ENCODE data around the gene KRT8. TPM values are rescaled to one million over a fixed set of nuclear protein-coding genes. Genes with fewer than 3 reads are reported as not detected.
"Not testable (repeated sequence)": the region's sequence is repeated elsewhere in the genome, so short reads cannot be mapped to it uniquely, and the experiment has no call there.

The KRT8 gene
- total RNA-seq, 2 experiments from 2014 or later = 0.26 to 0.41 TPM

DNA sequence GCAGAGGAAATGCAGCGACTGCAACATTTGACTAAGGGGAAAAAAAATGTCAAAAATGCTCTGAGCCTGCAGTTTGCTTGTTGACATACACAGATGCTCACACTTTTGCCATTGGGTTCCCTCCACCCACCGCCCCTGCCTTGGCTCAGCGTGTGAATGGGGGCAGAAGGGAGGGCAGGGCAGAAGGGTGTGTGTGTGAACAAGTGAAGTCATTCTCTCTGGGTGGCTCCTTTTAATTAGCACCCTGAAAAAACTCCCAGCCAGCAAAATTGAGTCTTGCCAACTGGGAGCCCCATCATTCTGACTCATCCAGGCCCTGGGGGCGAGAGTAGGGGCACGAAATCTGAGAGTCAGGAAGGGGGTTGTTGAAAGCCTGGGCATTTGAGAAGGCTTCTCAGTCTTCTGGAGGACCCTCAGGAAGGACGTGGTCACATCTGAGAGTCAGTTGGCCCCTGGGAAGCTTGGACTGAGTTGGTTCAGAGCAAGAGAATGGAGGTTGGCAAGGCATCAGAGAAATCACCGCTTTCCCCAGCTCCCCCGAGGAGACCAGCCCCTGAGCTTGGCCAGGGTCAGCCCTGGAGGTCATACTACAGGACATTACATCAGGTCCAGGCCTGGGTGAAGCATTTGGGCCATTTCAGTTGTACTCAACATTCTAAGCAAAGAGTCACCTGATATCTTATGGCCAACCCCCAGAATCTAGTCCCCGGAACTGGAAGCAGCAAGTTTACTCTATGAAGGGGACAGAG lies 33.4 kb downstream of the KRT8 start:
- Mint-ChIP-seq H3K9me3 (ENCODE audit: low read depth) (no peaks in the 10 kb centered on the region), H3K36me3 (no peaks in the 10 kb centered on the region), H3K4me3 (no peak overlapping the region), H3K27me3 (peaks cover 6% of the 10 kb centered on the region), H3K27ac (no peak overlapping the region), H3K4me1 (peaks cover 13% of the 10 kb centered on the region)
- CTCF ChIA-PET = interaction anchor here (0.7 to 22.1 kb wide), 15 partner anchors 10 to 717 kb away, joined by 3 to 459 read pairs (median 4); partner anchors contain the start of gene KRT74
- DNase-seq = no peak
- no peak for ATAC-seq

DNA sequence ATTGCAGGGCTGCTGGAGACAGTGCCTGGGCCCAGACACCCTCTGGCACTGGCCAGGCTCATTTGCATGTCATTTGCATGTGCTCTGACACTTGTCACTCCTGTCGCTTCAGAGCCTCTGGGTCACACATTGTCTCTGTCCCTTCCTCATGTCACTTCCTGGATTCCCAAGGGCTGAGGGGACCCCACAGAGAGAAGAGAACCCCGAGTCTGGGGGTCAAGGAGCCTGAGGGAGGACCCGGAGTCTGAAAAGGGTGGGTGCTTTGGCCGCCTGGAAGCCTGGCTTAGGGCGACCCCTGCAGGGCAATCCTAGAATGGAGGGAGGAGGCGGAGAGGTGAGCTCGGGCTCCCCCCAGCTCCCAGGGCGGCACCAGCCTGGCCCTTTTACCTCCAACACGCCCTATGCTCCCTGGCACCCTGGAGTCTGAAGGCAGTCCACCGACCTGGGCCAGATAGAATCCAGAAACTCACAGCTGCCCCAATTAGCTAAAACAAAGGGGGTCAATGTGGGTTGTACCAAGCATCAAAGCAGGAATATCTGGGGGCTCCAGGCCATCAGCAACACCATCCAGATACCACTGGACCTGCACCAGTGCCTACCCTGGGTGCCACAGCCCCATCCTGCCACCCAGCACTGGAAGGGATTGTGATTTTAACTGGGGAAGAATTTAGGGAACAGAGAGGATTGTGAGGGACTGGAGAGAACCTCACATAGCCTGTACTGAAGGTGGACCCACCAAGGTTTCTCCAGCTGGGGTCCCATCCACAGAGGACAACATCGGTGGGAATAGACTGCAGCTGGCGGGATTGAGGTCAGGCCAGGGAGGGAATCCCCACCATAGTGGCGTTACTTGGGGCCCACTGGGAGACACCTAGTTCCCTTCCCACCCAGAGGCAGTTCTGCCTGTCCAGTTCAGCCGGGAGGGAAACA lies 34.2 kb downstream of the KRT8 start:
- H3K9me3 Mint-ChIP-seq (ENCODE audit: low read depth) = no peaks in the 10 kb centered on the region
- no peak overlapping the region for H3K4me3 Mint-ChIP-seq
- peaks cover 6% of the 10 kb centered on the region for H3K27me3 Mint-ChIP-seq
- DNase-seq (peak; percentile 83), ATAC-seq (peak; percentile 53)
- H3K27ac Mint-ChIP-seq = no peak overlapping the region
- CTCF ChIA-PET = interaction anchor here (0.6 to 22.1 kb wide), 45 partner anchors 9 to 985 kb away, joined by 3 to 459 read pairs (median 4); partner anchors contain the start of genes KRT4 and KRT74
- no peaks in the 10 kb centered on the region for H3K36me3 Mint-ChIP-seq
- H3K4me1 Mint-ChIP-seq = peaks cover 13% of the 10 kb centered on the region

DNA sequence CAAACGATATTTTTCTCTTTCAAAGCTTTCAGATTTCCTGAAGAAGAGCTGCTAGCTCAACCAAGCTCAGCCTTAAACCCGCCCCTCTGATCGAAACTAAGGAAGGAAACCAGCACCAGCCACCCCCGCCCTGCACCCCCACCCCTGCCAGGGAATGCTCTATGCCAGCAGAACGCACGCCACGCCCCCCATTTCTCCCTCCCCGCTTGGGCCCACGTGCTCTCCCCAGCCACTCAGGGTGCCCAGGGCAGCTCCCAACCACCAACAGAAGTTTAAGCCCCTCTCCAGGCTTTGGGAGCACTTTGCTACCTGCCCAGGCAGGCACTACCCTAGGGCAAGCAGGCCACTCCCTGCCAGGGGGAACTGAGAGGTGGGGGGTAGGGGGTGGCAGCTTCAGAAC lies 37.2 kb downstream of the KRT8 start:
- CTCF ChIA-PET = interaction anchor here (0.8 to 22.1 kb wide), 4 partner anchors 14 to 287 kb away, joined by 3 to 459 read pairs (median 92); partner anchors contain the start of gene KRT74
- H3K9me3 Mint-ChIP-seq (ENCODE audit: low read depth) = no peaks in the 10 kb centered on the region
- DNase-seq (no peak), ATAC-seq (no peak)
- peaks cover under 1% of the 10 kb centered on the region for H3K27me3 Mint-ChIP-seq
- H3K4me1 Mint-ChIP-seq = no peaks in the 10 kb centered on the region
- no peaks in the 10 kb centered on the region for H3K36me3 Mint-ChIP-seq
- no peak overlapping the region for H3K4me3 Mint-ChIP-seq
- no peak overlapping the region for H3K27ac Mint-ChIP-seq

DNA sequence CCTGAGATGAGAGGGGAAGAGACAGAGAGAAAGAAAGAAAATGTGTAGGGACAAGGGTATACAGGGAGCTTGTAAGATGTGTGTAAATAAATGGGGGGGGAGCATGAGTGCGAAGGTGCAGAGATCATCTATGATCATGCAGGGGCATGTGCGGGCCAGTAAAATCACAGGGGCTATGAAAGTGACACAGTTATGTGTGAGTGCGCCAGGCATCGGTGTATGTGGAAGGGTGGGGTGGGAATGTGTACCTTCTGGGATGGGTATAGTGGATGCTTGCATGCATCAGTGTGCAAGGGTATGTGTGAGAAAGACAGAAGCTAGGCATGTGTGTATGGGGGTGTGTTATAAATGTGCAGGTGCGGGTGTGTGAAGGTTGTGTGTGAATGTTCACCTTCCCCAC lies 37.7 kb downstream of the KRT8 start:
- H3K9me3 Mint-ChIP-seq (ENCODE audit: low read depth) = no peaks in the 10 kb centered on the region
- no peaks in the 10 kb centered on the region for H3K4me1 Mint-ChIP-seq
- no peak overlapping the region for H3K4me3 Mint-ChIP-seq
- no peaks in the 10 kb centered on the region for H3K36me3 Mint-ChIP-seq
- ATAC-seq (no peak), DNase-seq (no peak)
- H3K27me3 Mint-ChIP-seq = no peaks in the 10 kb centered on the region
- H3K27ac Mint-ChIP-seq = no peak overlapping the region
- CTCF ChIA-PET = interaction anchor here (0.8 to 22.1 kb wide), 3 partner anchors 15 to 286 kb away, joined by 3 to 459 read pairs (median 182); partner anchors contain the start of gene KRT74

DNA sequence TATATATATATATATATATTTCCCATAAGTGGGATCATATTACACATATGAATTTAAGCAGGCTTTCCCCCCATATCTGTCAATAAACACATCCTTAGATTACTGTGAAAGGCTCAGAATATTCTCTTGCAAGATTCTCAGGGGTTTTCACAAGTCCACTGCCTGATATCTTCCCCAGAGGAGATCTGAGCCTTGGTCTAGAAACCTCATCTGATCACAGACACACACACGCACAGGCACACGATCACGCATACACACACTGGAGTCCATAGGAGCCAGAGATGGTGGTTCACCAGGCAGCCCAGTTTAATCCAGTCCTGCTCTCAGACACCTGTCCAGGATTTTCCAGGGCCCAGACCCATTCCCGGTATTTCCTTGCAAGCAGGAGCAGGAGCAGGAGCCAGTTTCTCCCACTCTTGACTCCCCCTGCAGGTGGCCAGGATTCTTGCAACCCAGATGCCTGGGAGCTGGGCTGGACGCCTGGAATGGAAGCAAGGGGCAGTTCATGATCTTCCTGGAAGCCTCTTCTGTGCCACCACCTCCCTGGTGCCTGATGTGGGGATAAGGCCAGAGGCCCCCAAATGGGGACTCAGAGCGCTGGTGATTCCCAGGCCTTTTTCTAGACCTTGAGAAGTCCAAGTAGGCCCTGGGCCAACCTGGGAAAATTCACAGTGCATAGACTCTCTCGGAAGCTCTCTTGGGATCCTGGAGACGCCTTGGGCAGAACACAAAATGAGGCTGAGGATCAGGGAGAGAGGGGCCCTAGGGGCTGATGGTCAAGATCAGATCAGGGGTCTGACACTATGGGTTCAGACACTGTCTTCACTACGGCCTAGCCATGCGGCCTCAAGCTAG lies 39.6 kb downstream of the KRT8 start:
- Mint-ChIP-seq H3K4me3 (no peak overlapping the region), H3K9me3 (ENCODE audit: low read depth) (no peaks in the 10 kb centered on the region), H3K4me1 (no peaks in the 10 kb centered on the region), H3K27me3 (no peaks in the 10 kb centered on the region), H3K36me3 (no peaks in the 10 kb centered on the region), H3K27ac (no peak overlapping the region)
- ATAC-seq (peak; percentile 43), DNase-seq (no peak)
- CTCF ChIA-PET = interaction anchor here (0.6 to 22.1 kb wide), 7 partner anchors 8 to 285 kb away, joined by 3 to 459 read pairs (median 4); partner anchors contain the start of gene KRT74

DNA sequence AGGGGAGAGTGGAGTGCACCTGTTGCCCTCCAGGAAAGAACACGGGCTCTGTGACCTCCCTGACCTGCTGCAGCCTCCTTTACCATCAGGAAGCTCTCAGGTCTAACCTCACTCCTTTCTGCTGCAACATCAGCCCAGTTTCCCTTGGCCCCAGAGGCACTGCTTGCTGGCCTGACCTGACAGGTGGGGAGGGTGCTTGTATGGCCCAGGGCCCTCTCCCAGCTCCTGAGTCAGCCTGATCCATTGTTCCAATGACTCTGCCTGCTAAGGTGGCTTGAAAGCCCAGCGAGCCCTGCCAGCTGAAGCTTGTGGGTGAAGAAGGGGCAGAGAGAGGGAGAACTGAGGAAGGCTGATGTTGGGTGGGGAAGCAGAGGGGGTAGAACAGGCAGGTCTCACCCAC lies 42.9 kb downstream of the KRT8 start:
- no peaks in the 10 kb centered on the region for H3K27me3 Mint-ChIP-seq
- no peaks in the 10 kb centered on the region for H3K36me3 Mint-ChIP-seq
- no peaks in the 10 kb centered on the region for H3K4me1 Mint-ChIP-seq
- H3K9me3 Mint-ChIP-seq (ENCODE audit: low read depth) = no peaks in the 10 kb centered on the region
- H3K4me3 Mint-ChIP-seq = no peak overlapping the region
- H3K27ac Mint-ChIP-seq = no peak overlapping the region
- ATAC-seq = no peak
- CTCF ChIA-PET = interaction anchor here (0.8 kb wide), 1 partner anchor 8 kb away, joined by 4 read pairs; no protein-coding TSS in a partner anchor
- no peak for DNase-seq

DNA sequence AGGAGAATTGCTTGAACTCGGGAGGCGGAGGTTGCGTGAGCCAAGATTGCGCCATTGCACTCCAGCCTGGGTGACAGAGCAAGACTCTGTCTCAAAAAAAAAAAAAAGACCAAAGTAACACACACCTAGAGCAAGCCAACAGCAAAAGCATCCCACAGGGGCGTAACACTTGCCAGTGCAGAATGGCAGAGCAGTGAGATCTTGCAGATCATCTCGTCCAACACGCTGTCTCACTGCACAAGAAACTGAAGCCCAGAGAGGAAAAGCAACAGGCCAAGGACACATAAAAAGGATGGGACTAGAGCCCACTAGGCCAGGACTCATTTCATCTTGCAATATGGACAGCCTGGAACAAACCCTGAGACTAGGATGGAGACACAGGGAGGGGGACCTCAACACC lies 43.4 kb downstream of the KRT8 start:
- CTCF ChIA-PET = interaction anchor here (0.8 kb wide), 1 partner anchor 9 kb away, joined by 4 read pairs; no protein-coding TSS in a partner anchor
- Mint-ChIP-seq H3K9me3 (ENCODE audit: low read depth) (no peaks in the 10 kb centered on the region), H3K4me3 (no peak overlapping the region), H3K4me1 (no peaks in the 10 kb centered on the region), H3K27me3 (peaks cover 4% of the 10 kb centered on the region), H3K27ac (no peak overlapping the region), H3K36me3 (no peaks in the 10 kb centered on the region)
- no peak for ATAC-seq
- DNase-seq = no peak

DNA sequence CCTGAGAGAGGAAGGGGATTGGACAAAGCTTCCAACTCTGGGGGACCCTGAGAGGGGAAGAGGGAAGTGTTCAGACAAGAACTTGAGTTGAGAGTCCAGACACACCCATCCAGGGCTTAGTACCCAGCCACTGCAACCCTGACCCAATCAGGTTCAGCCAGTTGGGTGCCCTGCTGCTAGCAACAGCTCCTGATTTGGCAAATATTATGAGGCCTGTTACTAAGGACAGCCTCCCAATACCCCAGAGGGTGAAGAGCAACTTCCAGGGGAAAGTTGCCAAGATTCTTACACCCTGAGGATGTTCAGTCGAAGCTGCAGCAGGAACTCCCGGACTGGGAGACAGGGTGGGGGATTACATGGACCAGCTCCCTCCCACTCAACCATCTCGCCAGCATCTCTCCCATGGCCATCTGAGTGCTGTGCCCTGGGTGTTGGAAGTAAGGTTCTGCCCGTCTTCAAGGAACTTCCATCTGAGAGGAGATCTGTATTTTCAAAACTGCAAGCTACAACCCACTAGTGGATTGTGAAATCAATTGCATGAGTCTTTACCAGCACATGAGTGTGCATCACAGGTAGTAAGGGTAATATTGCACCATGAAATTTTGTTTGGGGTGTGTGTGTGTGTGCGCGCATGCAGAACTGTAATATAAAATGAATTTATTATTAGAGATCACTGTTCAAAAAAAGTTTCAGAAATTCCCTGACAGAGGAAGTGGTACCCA lies 44.6 kb downstream of the KRT8 start:
- H3K9me3 Mint-ChIP-seq (ENCODE audit: low read depth) = no peaks in the 10 kb centered on the region
- CTCF ChIA-PET = interaction anchor here (0.8 to 1.0 kb wide), 3 partner anchors 10 to 487 kb away, joined by 3 to 4 read pairs (median 4); no protein-coding TSS in a partner anchor
- H3K4me3 Mint-ChIP-seq = no peak overlapping the region
- DNase-seq = no peak
- H3K27me3 Mint-ChIP-seq = peaks cover 13% of the 10 kb centered on the region
- no peak overlapping the region for H3K27ac Mint-ChIP-seq
- no peaks in the 10 kb centered on the region for H3K36me3 Mint-ChIP-seq
- H3K4me1 Mint-ChIP-seq = no peaks in the 10 kb centered on the region
- ATAC-seq = no peak

DNA sequence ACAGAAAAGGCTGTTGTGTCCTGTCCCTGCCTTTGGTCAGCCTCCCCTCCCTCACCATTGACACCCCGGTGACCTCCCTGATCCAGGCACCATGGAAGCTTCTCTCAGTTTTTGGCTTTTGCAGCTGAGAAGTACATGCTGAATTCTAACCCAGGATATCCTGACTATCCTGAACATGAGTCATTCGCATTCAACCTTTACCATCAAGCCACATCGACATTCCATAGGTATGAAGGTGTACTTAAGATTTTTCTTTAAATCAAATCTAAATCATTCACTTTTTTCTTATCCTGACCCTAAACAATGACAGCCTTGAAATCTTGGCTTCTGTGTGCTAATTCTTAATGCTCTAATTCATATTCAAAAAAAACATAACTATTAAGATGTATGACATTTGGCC lies 47.4 kb downstream of the KRT8 start:
- Mint-ChIP-seq H3K36me3 (no peaks in the 10 kb centered on the region), H3K4me3 (no peak overlapping the region), H3K9me3 (ENCODE audit: low read depth) (no peaks in the 10 kb centered on the region), H3K27me3 (peaks cover 33% of the 10 kb centered on the region), H3K4me1 (no peaks in the 10 kb centered on the region), H3K27ac (no peak overlapping the region)
- DNase-seq = no peak
- ATAC-seq = no peak
- CTCF ChIA-PET = interaction anchor here (1.8 kb wide), 1 partner anchor 13 kb away, joined by 6 read pairs; no protein-coding TSS in a partner anchor

DNA sequence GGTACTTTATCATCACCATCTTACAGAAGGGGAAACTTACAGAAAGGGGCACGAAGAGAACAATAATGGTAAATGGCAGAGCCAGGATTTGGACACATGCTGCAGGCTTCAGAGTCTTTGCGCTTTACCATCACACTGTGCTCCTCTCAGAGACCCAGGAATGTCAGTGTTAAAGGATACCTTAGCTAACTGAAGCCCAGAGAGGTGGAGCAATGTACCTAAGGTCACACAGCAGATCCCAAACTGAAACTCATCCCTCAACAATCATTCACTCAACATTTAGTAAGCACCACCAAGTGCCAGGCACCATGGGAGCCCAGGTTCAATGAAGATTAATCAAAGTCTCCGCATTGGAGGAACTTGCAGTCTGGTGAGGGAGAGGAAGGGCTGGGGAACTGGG lies 48.1 kb downstream of the KRT8 start:
- no peak overlapping the region for H3K27ac Mint-ChIP-seq
- H3K4me3 Mint-ChIP-seq = no peak overlapping the region
- no peaks in the 10 kb centered on the region for H3K9me3 Mint-ChIP-seq (ENCODE audit: low read depth)
- DNase-seq (no peak), ATAC-seq (no peak)
- H3K4me1 Mint-ChIP-seq = no peaks in the 10 kb centered on the region
- CTCF ChIA-PET = interaction anchor here (1.8 kb wide), 1 partner anchor 14 kb away, joined by 6 read pairs; no protein-coding TSS in a partner anchor
- no peaks in the 10 kb centered on the region for H3K36me3 Mint-ChIP-seq
- peaks cover 38% of the 10 kb centered on the region for H3K27me3 Mint-ChIP-seq

DNA sequence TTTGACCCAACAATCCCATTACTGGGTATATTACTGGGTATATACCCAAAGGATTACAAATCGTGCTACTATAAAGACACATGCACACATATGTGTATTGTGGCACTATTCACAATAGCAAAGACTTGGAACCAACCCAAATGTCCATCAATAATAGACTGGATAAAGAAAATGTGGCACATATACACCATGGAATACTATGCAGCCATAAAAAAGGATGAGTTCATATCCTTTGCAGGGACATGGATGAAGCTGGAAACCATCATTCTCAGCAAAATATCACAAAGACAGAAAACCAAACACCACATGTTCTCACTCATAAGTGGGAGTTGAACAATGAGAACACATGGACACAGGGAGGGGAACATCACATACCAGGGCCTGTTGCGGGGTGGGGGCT lies 48.8 kb downstream of the KRT8 start:
- peaks cover 38% of the 10 kb centered on the region for H3K27me3 Mint-ChIP-seq
- not testable (repeated sequence) for H3K27ac Mint-ChIP-seq; H3K9me3 Mint-ChIP-seq (ENCODE audit: low read depth); H3K4me3 Mint-ChIP-seq; H3K4me1 Mint-ChIP-seq; ATAC-seq; DNase-seq; H3K36me3 Mint-ChIP-seq
- CTCF ChIA-PET = interaction anchor here (1.8 kb wide), 1 partner anchor 15 kb away, joined by 6 read pairs; no protein-coding TSS in a partner anchor

DNA sequence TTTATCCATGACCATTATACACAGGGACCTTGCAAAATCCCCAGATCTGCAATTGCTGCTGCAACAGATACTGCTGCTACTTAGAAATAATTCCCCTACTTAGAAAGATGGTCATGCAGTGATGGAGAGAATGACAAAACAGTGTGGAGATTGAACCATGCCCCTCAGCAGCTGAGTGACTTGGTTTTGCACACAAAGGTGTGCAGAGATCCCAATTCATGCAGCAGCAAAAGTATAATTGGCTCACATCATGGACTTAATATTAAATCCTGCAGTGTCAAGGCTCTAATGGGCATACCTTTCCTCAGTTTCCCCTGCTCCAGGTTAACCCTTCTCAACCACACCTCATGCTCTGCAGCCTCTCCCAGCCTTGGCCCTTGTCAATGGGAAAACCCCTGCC lies 53.1 kb downstream of the KRT8 start:
- Mint-ChIP-seq H3K27me3 (peaks cover 49% of the 10 kb centered on the region), H3K4me3 (no peak overlapping the region), H3K4me1 (no peaks in the 10 kb centered on the region), H3K36me3 (no peaks in the 10 kb centered on the region), H3K27ac (no peak overlapping the region), H3K9me3 (ENCODE audit: low read depth) (no peaks in the 10 kb centered on the region)
- DNase-seq = no peak
- no peak for ATAC-seq
- CTCF ChIA-PET = interaction anchor here (1.0 to 1.3 kb wide), 2 partner anchors 33 to 129 kb away, joined by 4 to 6 read pairs; no protein-coding TSS in a partner anchor
